Thyroid gland (tissue), 4 donors: Measurements from ENCODE around the gene SMG6.

Experiments
- POLR2A ChIP-seq, 2 donors: fragments of 450-650 bp; IDR thresholded peaks; one replicate each; pipeline ENCODE4 v1.6.1; 2017; ENCODE audit warnings: antibody characterized with exemption in 2 of 2, mild to moderate bottlenecking in 2 of 2, moderate library complexity in 1 of 2
- TF ChIP-seq, protein P1 (sequence below), 6 experiments: fragments of 200-600 bp in 3 of 6; fragments of 450-650 bp in 3 of 6; sonication (generic) in 3 of 6; IDR thresholded peaks; one replicate each; pipeline ENCODE4 v1.5.1; 2016 to 2019; ENCODE audit warnings: antibody characterized with exemption in 6 of 6, mild to moderate bottlenecking in 2 of 6, inconsistent platforms in 1 of 6, moderate library complexity in 1 of 6

- TF ChIP-seq, protein P1, sequence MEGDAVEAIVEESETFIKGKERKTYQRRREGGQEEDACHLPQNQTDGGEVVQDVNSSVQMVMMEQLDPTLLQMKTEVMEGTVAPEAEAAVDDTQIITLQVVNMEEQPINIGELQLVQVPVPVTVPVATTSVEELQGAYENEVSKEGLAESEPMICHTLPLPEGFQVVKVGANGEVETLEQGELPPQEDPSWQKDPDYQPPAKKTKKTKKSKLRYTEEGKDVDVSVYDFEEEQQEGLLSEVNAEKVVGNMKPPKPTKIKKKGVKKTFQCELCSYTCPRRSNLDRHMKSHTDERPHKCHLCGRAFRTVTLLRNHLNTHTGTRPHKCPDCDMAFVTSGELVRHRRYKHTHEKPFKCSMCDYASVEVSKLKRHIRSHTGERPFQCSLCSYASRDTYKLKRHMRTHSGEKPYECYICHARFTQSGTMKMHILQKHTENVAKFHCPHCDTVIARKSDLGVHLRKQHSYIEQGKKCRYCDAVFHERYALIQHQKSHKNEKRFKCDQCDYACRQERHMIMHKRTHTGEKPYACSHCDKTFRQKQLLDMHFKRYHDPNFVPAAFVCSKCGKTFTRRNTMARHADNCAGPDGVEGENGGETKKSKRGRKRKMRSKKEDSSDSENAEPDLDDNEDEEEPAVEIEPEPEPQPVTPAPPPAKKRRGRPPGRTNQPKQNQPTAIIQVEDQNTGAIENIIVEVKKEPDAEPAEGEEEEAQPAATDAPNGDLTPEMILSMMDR (IDR thresholded peaks at IDR 0.05) = no peak
- no peak for TF ChIP-seq POLR2A (IDR thresholded peaks at IDR 0.05)
These were observed 248.0 kb downstream of the SMG6 start for GRCh38 chr17:2055292-2056205.
